BLaER1 treated with 17β-estradiol and CSF1 and Interleukin-3, amounts not matched to agents 10 nM and 100 nM (cell line): ENCODE data around the gene LRRFIP2.
"Not testable (repeated sequence)": the region's sequence is repeated elsewhere in the genome, so short reads cannot be mapped to it uniquely, and the experiment has no call there.

Experiments
- H3K27ac ChIP-seq, 11 experiments: shearing (Covaris generic); formaldehyde crosslinking; 2 replicates each; pipeline ENCODE4 v1.8.1; 2022
- H3K27me3 ChIP-seq, 11 experiments: shearing (Covaris generic); formaldehyde crosslinking; 2 replicates each; pipeline ENCODE4 v1.8.1; 2022
- H3K36me3 ChIP-seq, 11 experiments: shearing (Covaris generic); formaldehyde crosslinking; 2 replicates each; pipeline ENCODE4 v1.8.1; 2022
- H3K4me1 ChIP-seq, 10 experiments: shearing (Covaris generic); formaldehyde crosslinking; 2 replicates each; pipeline ENCODE4 v1.8.1; 2022
- H3K4me2 ChIP-seq, 11 experiments: shearing (Covaris generic); formaldehyde crosslinking; 2 replicates each; pipeline ENCODE4 v1.8.1; 2022
- H3K4me3 ChIP-seq, 10 experiments: shearing (Covaris generic); formaldehyde crosslinking; 2 replicates each; pipeline ENCODE4 v1.8.1; 2022
- H3K9ac ChIP-seq, 11 experiments: shearing (Covaris generic); formaldehyde crosslinking; 2 replicates each; pipeline ENCODE4 v1.8.1; 2022
- H3K9me3 ChIP-seq, 11 experiments: shearing (Covaris generic); formaldehyde crosslinking; replicated peaks in 1 of 11; 2 replicates each; pipeline ENCODE4 v1.8.1; 2022
- H4K20me1 ChIP-seq, 11 experiments: shearing (Covaris generic); formaldehyde crosslinking; 2 replicates each; pipeline ENCODE4 v1.8.1; 2022
- Cebpa-rat ChIP-seq, 11 experiments: shearing (Covaris generic); IDR thresholded peaks; 2 replicates each; pipeline ENCODE4 v1.8.1; 2022

Gene LRRFIP2

DNA sequence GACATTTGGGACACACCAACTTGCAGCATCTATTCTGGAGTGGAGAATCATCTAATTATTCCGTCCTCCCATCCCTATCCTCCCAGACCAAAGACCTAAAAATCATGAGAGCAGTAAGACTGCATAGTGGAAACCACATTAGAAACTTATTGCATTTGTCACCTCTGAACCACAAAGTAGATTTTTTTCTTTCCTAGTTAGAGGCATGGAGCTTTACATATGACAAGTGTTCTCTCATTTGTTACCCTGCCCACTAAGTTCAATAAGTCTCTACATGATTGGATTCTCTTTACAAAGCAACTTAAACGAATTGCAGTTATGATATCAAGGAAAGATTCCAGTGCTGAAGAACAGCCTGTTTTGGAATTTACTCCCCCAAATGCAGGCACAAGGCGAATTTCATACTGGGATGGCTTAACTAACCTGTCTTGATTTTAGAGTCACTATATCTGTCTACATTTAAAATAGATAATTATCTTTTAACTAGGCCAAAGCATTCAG lies 42.3 kb upstream of the LRRFIP2 start:
- H4K20me1 ChIP-seq, result no peaks in the 10 kb centered on the region
- H3K4me2 ChIP-seq, result no peak overlapping the region
- H3K27ac ChIP-seq, result no peak overlapping the region
- no peak for TF ChIP-seq Cebpa-rat (IDR thresholded peaks at IDR 0.05)
- peaks cover 0 to 8% (median 0%) of the 10 kb centered on the region in 11 experiments; a peak in 3 of 22 replicates for H3K36me3 ChIP-seq
- H3K27me3 ChIP-seq, result no peaks in the 10 kb centered on the region
- no peak overlapping the region for H3K4me3 ChIP-seq
- H3K4me1 ChIP-seq, result peaks cover 0 to 7% (median 0%) of the 10 kb centered on the region in 10 experiments; a peak in 3 of 20 replicates
- H3K9ac ChIP-seq, result no peak overlapping the region
- H3K9me3 ChIP-seq, result peaks cover 18 to 28% (median 23%) of the 10 kb centered on the region in 11 experiments

DNA sequence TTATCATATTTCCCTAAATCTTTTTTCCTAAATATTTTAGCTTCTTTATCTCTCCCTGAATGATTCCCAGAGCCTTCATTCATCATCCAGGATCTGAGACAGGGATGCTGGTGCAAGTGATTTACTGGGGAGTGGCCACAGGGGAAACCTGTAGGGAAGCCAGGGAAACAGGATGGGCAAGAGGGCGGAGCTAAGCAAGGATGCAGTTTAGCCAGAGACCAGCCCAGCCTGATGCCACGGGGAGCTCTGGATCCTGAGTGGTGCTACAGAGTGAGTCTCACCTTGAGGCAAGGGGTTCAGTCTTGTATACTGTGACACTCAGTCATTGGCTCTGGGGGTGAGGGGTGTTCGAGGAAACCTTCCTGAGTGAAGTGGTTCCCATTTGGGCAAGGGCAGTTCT lies 39.7 kb upstream of the LRRFIP2 start:
- no peak overlapping the region for H3K9ac ChIP-seq
- no peak overlapping the region for H3K4me2 ChIP-seq
- TF ChIP-seq Cebpa-rat (IDR thresholded peaks at IDR 0.05), result no peak
- H3K4me3 ChIP-seq, result no peak overlapping the region
- no peak overlapping the region for H3K27ac ChIP-seq
- no peaks in the 10 kb centered on the region for H3K27me3 ChIP-seq
- no peaks in the 10 kb centered on the region for H4K20me1 ChIP-seq
- H3K36me3 ChIP-seq, result peaks cover 0 to 8% (median 0%) of the 10 kb centered on the region in 11 experiments; a peak in 3 of 22 replicates
- H3K9me3 ChIP-seq, result peaks cover 18 to 31% (median 23%) of the 10 kb centered on the region in 11 experiments
- no peaks in the 10 kb centered on the region for H3K4me1 ChIP-seq

DNA sequence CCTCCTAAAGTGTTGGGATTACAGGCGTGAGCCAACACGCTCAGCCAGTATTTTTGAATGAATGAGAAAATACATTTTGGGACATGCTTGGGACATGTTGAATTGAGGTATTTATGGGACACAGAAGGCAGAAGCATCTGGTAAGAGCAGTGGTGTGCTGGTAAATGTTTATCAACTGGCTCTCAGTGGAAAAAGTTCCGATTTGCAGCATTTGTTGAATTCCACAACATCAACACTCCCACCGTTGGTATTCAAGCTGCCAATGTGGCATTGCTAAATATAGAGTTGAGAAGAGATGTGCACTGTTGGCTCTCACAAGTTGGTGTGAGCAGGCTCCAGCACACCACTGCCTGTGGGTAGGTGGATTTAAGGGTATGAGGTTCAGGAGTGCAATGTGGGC lies 35.8 kb upstream of the LRRFIP2 start:
- no peak overlapping the region for H3K4me2 ChIP-seq
- no peak overlapping the region for H3K4me3 ChIP-seq
- no peak for TF ChIP-seq Cebpa-rat (IDR thresholded peaks at IDR 0.05)
- H4K20me1 ChIP-seq, result no peaks in the 10 kb centered on the region
- H3K4me1 ChIP-seq, result no peaks in the 10 kb centered on the region
- H3K27ac ChIP-seq, result no peak overlapping the region
- no peak overlapping the region for H3K9ac ChIP-seq
- H3K36me3 ChIP-seq, result no peaks in the 10 kb centered on the region; a peak in 3 of 22 replicates
- no peaks in the 10 kb centered on the region for H3K27me3 ChIP-seq
- H3K9me3 ChIP-seq, result peaks cover 8 to 27% (median 15%) of the 10 kb centered on the region in 11 experiments; a peak in 20 of 22 replicates

DNA sequence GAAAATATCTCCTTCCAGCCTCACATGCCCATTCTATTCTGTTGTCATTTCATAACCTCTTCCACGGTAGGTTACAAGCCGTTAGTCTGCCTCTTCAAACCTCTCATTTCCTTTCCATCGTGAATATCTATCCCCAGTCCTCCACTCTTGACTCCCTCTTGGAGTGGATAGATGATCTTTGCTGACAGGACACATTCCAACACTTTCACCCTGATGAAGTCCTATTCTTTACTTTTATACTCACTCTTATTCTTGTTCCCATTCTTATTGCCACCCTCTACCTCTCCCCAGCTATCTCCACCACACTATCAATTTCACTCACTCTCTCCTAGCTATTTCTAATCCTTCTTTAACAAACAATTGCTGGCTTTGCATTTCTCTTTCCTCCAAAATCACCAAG lies 34.2 kb upstream of the LRRFIP2 start:
- not testable (repeated sequence) for H3K9ac ChIP-seq, H3K27ac ChIP-seq, H3K4me3 ChIP-seq, H3K4me1 ChIP-seq, H3K36me3 ChIP-seq, H3K4me2 ChIP-seq, H3K27me3 ChIP-seq, H4K20me1 ChIP-seq
- peaks cover 8 to 27% (median 15%) of the 10 kb centered on the region in 11 experiments; a peak in 20 of 22 replicates for H3K9me3 ChIP-seq

DNA sequence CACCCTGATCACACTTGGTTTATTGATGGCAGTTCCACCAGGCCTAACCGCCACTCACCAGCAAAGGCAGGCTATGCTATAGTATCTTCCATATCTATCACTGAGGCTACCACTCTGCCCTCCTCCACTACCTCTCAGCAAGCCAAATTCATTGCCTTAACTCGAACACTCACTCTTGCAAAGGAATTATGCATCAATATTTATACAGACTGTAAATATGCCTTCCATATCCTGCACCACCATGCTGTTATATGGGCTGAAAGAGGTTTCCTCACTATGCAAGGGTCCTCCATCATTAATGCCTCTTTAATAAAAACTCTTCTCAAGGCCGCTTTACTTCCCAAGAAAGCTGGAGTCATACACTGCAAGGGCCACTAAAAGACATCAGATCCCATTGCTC lies 33.6 kb upstream of the LRRFIP2 start:
- H3K4me2 ChIP-seq, H3K36me3 ChIP-seq: not testable (repeated sequence)

DNA sequence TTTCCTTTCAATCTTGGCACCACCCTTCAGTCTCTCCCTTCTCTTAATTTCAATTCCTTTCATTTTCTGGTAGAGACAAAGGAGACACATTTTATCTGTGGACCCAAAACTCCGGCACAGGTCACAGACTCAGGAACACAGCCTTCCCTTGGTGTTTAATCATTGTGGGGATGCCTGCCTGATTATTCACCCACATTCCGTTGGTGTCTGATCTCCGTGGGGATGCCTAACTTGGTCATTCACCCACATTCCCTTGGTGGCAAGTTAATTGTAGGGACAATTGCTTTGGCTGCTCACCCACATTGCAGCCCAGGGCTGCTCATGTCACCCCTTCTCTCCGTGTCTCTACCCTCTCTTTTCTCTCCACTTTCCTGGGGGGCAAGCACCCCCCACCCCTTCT lies 31.7 kb upstream of the LRRFIP2 start:
- H3K4me3 ChIP-seq, H3K36me3 ChIP-seq, H3K4me2 ChIP-seq, H3K27ac ChIP-seq, H4K20me1 ChIP-seq, H3K9ac ChIP-seq, H3K27me3 ChIP-seq, H3K4me1 ChIP-seq: not testable (repeated sequence)
- peaks cover 8 to 26% (median 15%) of the 10 kb centered on the region in 11 experiments; a peak in 20 of 22 replicates for H3K9me3 ChIP-seq

More for the DNA sequence above, 33.6 kb upstream of the LRRFIP2 start:
- not testable (repeated sequence) for H4K20me1 ChIP-seq, H3K4me3 ChIP-seq, H3K27ac ChIP-seq, H3K9ac ChIP-seq, H3K4me1 ChIP-seq, H3K27me3 ChIP-seq
- peaks cover 8 to 27% (median 15%) of the 10 kb centered on the region in 11 experiments; a peak in 20 of 22 replicates for H3K9me3 ChIP-seq

DNA sequence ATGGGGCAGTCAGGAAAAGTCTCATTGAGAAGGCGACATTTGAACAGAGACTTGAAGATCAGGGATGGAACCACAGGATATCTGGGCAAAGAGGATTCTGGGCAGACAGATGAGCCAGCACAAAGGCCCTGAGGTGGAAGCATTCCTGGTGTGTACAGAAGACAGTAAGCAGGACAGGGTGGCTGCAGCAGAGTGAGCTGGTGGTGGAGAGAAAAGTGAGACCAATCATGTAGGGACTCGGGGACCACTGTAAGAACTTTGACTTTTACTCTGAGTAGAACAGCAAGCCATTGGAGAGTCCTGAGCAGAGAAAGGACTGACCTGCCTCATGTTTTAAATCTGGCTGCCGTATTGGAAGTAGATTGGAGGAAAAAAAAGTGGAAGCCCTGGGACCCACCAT lies 29.9 kb upstream of the LRRFIP2 start:
- Histone ChIP-seq H4K20me1 (no peaks in the 10 kb centered on the region), H3K4me2 (no peak overlapping the region), H3K9ac (no peak overlapping the region), H3K9me3 (peaks cover 8 to 24% (median 15%) of the 10 kb centered on the region in 11 experiments; a peak in 20 of 22 replicates), H3K36me3 (no peaks in the 10 kb centered on the region; a peak in 3 of 22 replicates), H3K27me3 (no peaks in the 10 kb centered on the region), H3K4me1 (no peaks in the 10 kb centered on the region), H3K4me3 (no peak overlapping the region), H3K27ac (no peak overlapping the region)
- TF ChIP-seq Cebpa-rat (IDR thresholded peaks at IDR 0.05), result no peak

DNA sequence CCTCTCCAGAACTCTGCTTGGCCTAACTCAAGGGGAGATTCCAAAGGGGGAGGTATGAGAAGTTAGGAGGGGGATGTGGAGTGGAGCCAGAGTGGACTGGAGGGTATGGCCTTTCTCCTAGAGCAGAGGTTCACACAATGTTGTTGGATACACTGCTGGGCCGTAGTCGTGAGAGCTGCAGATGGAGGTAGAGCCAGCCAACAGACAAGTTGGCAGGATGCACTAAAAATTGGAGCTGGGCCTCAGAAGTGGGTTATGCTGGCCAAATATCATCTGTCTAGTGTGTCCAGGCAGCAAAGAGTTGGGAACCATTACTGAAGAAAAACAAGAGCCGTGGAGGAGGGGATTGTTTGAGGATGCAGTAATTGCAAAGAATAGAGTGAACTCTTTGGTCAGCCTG lies 27.7 kb upstream of the LRRFIP2 start:
- no peak overlapping the region for H3K4me3 ChIP-seq
- H3K36me3 ChIP-seq, result no peaks in the 10 kb centered on the region
- H3K9me3 ChIP-seq, result peaks cover 0 to 5% (median 0%) of the 10 kb centered on the region in 11 experiments; a peak in 1 of 22 replicates
- H3K9ac ChIP-seq, result no peak overlapping the region
- H3K27ac ChIP-seq, result no peak overlapping the region
- H3K4me2 ChIP-seq, result no peak overlapping the region
- no peaks in the 10 kb centered on the region for H3K27me3 ChIP-seq
- no peak for TF ChIP-seq Cebpa-rat (IDR thresholded peaks at IDR 0.05)
- H4K20me1 ChIP-seq, result no peaks in the 10 kb centered on the region
- H3K4me1 ChIP-seq, result no peaks in the 10 kb centered on the region

DNA sequence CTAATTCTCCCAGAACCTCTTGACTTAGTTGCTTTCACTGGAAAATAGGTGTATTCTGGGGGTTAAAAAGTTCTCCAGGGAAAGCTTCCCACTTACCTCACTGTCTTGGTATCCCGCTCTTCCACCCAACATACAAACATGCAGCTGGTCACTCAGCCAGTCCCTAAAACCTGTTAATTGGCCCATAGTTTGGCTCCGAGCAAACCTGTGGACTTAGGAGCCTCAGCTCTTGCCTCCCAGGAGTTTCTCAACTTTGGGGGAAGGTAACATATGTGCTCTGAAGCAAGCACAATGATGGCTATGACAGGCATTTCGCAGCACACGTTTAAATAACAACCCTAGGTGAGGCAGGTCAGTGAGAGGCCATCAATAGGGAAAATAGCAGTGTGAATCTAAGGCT lies 25.8 kb upstream of the LRRFIP2 start:
- Histone ChIP-seq H3K4me3 (no peak overlapping the region), H3K27ac (no peak overlapping the region), H3K36me3 (no peaks in the 10 kb centered on the region), H3K9me3 (peaks cover 0 to 14% (median 0%) of the 10 kb centered on the region in 11 experiments; a peak in 9 of 22 replicates), H3K9ac (no peak overlapping the region), H3K4me2 (no peak overlapping the region), H4K20me1 (no peaks in the 10 kb centered on the region), H3K27me3 (no peaks in the 10 kb centered on the region), H3K4me1 (no peaks in the 10 kb centered on the region)
- TF ChIP-seq Cebpa-rat (IDR thresholded peaks at IDR 0.05), result no peak

- no peak overlapping the region for H3K27ac ChIP-seq
- no peaks in the 10 kb centered on the region for H4K20me1 ChIP-seq
- no peaks in the 10 kb centered on the region for H3K4me1 ChIP-seq
- no peak overlapping the region for H3K4me3 ChIP-seq
- H3K4me2 ChIP-seq, result no peak overlapping the region
- H3K27me3 ChIP-seq, result no peaks in the 10 kb centered on the region
- peaks cover 0 to 18% (median 0%) of the 10 kb centered on the region in 11 experiments; a peak in 9 of 22 replicates for H3K9me3 ChIP-seq
- no peak overlapping the region for H3K9ac ChIP-seq
- no peaks in the 10 kb centered on the region for H3K36me3 ChIP-seq
- TF ChIP-seq Cebpa-rat (IDR thresholded peaks at IDR 0.05), result no peak
These were observed 24.6 kb upstream of the LRRFIP2 start for GRCh38 chr3:37198996-37199395.
